ENCODE measurements around the gene GSX1.
A peak's percentile ranks its signal among the peaks of the same experiment; 100 is the strongest.

GSX1 gene

GRCh38 chr13:27808851-27809550 is 16.7 kb downstream of the GSX1 start:
- H3K36me3 ChIP-seq (ENCODE audit: control insufficient read depth in 2 of 2, insufficient read depth in 1 of 2, low read length in 2 of 2) = no peaks in the 10 kb centered on the region
- no peaks in the 10 kb centered on the region for H3K4me1 ChIP-seq (ENCODE audit: control insufficient read depth, insufficient read depth, low read length)
- H3K4me3 ChIP-seq (ENCODE audit: low read depth, low read length) = no peak overlapping the region
- ChIA-PET CTCF (interaction anchor here (2.3 kb wide), 1 partner anchor 17 kb away, joined by 8 read pairs; no protein-coding TSS in a partner anchor), POLR2A (no interaction called here)
- no peak overlapping the region for H3K27ac ChIP-seq (ENCODE audit: extremely low read depth, low read depth, low read length)
- TF ChIP-seq ZNF211 (tag by site-specific recombination; IDR thresholded peaks at IDR 0.05; ENCODE audit: low read depth) = no peak
- no peak for TF ChIP-seq IKZF3 (tag by site-specific recombination; IDR thresholded peaks at IDR 0.05)
- TF ChIP-seq ZNF391 (tag by site-specific recombination; IDR thresholded peaks at IDR 0.05; ENCODE audit: borderline replicate concordance, low read depth) = no peak
- TF ChIP-seq ZNF10 (tag by site-specific recombination; IDR thresholded peaks at IDR 0.05) = 0 out of 2 replicates have a peak, but pooled peaks have one; percentile 41
- no peaks in the 10 kb centered on the region for H3K9me3 ChIP-seq (ENCODE audit: control insufficient read depth, insufficient read depth, low read depth, low read length)

- Histone ChIP-seq H3K36me3 (ENCODE audit: control insufficient read depth in 2 of 2, insufficient read depth in 1 of 2, low read length in 2 of 2) (no peaks in the 10 kb centered on the region), H3K27ac (ENCODE audit: extremely low read depth, low read depth, low read length) (no peak overlapping the region), H3K4me3 (ENCODE audit: low read depth, low read length) (no peak overlapping the region), H3K4me1 (ENCODE audit: control insufficient read depth, insufficient read depth, low read length) (no peaks in the 10 kb centered on the region), H3K9me3 (ENCODE audit: control insufficient read depth, insufficient read depth, low read depth, low read length) (no peaks in the 10 kb centered on the region)
- TF ChIP-seq ZFP3 (tag by site-specific recombination; IDR thresholded peaks at IDR 0.05; ENCODE audit: low read depth) (no peak), PRDM4 (tag by site-specific recombination; IDR thresholded peaks at IDR 0.05) (no peak), MZF1 (tag by site-specific recombination; IDR thresholded peaks at IDR 0.05; ENCODE audit: borderline replicate concordance) (no peak), HOXC10 (CRISPR knock-in tag; IDR thresholded peaks at IDR 0.05) (no peak), ZNF292 (tag by site-specific recombination; IDR thresholded peaks at IDR 0.05; ENCODE audit: borderline replicate concordance, low read depth) (no peak), ZNF621 (tag by site-specific recombination; IDR thresholded peaks at IDR 0.05) (no peak), ZNF664 (tag by site-specific recombination; IDR thresholded peaks at IDR 0.05) (no peak), PRDM2 (tag by site-specific recombination; IDR thresholded peaks at IDR 0.05; ENCODE audit: borderline replicate concordance) (no peak), ZNF175 (tag by site-specific recombination; IDR thresholded peaks at IDR 0.05) (no peak), ZNF610 (tag by site-specific recombination; IDR thresholded peaks at IDR 0.05; ENCODE audit: borderline replicate concordance) (no peak), YY2 (tag by site-specific recombination; IDR thresholded peaks at IDR 0.05) (no peak), ZNF311 (tag by site-specific recombination; IDR thresholded peaks at IDR 0.05; ENCODE audit: borderline replicate concordance) (no peak), YY1 (tag by site-specific recombination; IDR thresholded peaks at IDR 0.05) (no peak)
- TF ChIP-seq, protein P1, sequence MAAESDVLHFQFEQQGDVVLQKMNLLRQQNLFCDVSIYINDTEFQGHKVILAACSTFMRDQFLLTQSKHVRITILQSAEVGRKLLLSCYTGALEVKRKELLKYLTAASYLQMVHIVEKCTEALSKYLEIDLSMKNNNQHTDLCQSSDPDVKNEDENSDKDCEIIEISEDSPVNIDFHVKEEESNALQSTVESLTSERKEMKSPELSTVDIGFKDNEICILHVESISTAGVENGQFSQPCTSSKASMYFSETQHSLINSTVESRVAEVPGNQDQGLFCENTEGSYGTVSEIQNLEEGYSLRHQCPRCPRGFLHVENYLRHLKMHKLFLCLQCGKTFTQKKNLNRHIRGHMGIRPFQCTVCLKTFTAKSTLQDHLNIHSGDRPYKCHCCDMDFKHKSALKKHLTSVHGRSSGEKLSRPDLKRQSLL (tag by site-specific recombination; IDR thresholded peaks at IDR 0.05) = no peak
- TF ChIP-seq, protein P2, sequence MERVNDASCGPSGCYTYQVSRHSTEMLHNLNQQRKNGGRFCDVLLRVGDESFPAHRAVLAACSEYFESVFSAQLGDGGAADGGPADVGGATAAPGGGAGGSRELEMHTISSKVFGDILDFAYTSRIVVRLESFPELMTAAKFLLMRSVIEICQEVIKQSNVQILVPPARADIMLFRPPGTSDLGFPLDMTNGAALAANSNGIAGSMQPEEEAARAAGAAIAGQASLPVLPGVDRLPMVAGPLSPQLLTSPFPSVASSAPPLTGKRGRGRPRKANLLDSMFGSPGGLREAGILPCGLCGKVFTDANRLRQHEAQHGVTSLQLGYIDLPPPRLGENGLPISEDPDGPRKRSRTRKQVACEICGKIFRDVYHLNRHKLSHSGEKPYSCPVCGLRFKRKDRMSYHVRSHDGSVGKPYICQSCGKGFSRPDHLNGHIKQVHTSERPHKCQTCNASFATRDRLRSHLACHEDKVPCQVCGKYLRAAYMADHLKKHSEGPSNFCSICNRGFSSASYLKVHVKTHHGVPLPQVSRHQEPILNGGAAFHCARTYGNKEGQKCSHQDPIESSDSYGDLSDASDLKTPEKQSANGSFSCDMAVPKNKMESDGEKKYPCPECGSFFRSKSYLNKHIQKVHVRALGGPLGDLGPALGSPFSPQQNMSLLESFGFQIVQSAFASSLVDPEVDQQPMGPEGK (tag by site-specific recombination; IDR thresholded peaks at IDR 0.05) = no peak
- POLR2A ChIA-PET = no interaction called here
- CTCF ChIA-PET = interaction anchor here (2.3 kb wide), 1 partner anchor 16 kb away, joined by 8 read pairs; no protein-coding TSS in a partner anchor
These were observed 17.7 kb downstream of the GSX1 start for GRCh38 chr13:27810009-27810408.
